ENCODE results near the gene TNFRSF4. TPM values are rescaled to one million over a fixed set of nuclear protein-coding genes. Genes with fewer than 3 reads are reported as not detected.
A peak's percentile ranks its signal among the peaks of the same experiment; 100 is the strongest.

Gene TNFRSF4
- total and polyA plus RNA-seq, 9 of the 15 experiments (the other 6 are each of a cell fraction or from before 2014, with no cell fraction given): 0.07 to 0.44 (median 0.19) TPM; not detected in 5

DNA sequence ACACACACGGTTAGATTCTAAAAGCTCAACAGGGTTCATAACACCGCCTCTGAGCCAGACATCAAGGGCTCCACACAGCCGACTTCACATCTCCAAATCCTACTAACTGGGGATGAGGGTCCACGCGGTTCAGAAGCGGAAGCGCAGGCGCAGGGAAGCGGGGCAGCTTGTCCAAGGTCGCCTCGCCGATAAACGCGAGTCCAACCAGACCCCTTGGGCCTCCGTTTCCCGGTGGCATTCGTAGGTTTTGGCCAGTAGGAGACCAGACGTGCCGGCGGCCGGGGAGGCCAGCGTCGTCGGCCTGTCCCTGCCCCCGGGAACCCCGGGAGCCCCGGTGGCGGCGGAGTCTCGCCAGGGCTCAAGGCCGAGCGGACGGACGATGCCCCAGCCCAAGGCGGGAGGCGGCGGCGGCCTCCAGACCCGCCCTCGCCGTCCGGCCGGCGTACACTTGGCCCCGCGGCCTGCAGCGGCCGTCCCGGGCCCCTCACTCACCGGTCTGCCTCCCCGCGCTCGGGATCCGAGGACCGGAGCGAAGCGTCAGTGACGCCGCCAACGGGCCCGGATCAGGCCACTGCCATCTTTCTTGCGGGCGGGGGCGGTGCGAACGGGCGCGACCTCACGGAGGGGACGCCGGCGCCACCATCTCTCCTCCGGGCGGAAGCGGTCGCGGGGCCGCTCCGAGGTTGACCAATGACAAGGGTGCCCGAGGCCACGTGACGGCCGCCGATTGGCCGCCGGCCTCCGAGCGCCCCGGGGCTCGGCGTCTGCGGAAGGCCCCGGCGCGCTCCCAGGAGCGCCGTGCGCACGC is 17.7 kb upstream of the TNFRSF4 start, which contains the start of gene SDF4 (continued):
- TF ChIP-seq POLR2H (tag; IDR thresholded peaks at IDR 0.05; ENCODE audit: low read depth) (peak; percentile 92), TEAD1 (CRISPR knock-in tag; IDR thresholded peaks at IDR 0.05) (peak; percentile 51 to 57; a peak in 1 of 4 replicates), KDM5B (IDR thresholded peaks at IDR 0.05; ENCODE audit: insufficient replicate concordance, low read depth, low read length) (peak; percentile 92), ZNF224 (CRISPR knock-in tag; IDR thresholded peaks at IDR 0.05) (no peak), HDAC3 (IDR thresholded peaks at IDR 0.05; ENCODE audit: borderline replicate concordance, partially characterized antibody) (no peak), EZH2 (IDR thresholded peaks at IDR 0.05; ENCODE audit: borderline replicate concordance, low read depth, low read length) (no peak), IFI16 (CRISPR knock-in tag; IDR thresholded peaks at IDR 0.05) (no peak), E2F3 (CRISPR knock-in tag; IDR thresholded peaks at IDR 0.05) (peak; percentile 14; the same call in 1 of the 2 replicates), JUN (IDR thresholded peaks at IDR 0.05; ENCODE audit: borderline replicate concordance, low read depth, low read length) (peak; percentile 52; the same call in 1 of the 2 replicates), JUN (CRISPR knock-in tag; IDR thresholded peaks at IDR 0.05; ENCODE audit: borderline replicate concordance) (peak; percentile 58; the same call in 1 of the 2 replicates), PURB (CRISPR knock-in tag; IDR thresholded peaks at IDR 0.05; ENCODE audit: low read depth) (no peak), NFYB (IDR thresholded peaks at IDR 0.05; ENCODE audit: extremely low read depth, insufficient read length) (peak; percentile 89), TGIF2 (CRISPR knock-in tag; IDR thresholded peaks at IDR 0.05) (peak; percentile 14; the same call in 1 of the 2 replicates), ZNF511 (CRISPR knock-in tag; IDR thresholded peaks at IDR 0.05) (peak; percentile 74; the same call in 1 of the 2 replicates), ZNF512 (tag; IDR thresholded peaks at IDR 0.05) (no peak)
- TF ChIP-seq, protein P1, sequence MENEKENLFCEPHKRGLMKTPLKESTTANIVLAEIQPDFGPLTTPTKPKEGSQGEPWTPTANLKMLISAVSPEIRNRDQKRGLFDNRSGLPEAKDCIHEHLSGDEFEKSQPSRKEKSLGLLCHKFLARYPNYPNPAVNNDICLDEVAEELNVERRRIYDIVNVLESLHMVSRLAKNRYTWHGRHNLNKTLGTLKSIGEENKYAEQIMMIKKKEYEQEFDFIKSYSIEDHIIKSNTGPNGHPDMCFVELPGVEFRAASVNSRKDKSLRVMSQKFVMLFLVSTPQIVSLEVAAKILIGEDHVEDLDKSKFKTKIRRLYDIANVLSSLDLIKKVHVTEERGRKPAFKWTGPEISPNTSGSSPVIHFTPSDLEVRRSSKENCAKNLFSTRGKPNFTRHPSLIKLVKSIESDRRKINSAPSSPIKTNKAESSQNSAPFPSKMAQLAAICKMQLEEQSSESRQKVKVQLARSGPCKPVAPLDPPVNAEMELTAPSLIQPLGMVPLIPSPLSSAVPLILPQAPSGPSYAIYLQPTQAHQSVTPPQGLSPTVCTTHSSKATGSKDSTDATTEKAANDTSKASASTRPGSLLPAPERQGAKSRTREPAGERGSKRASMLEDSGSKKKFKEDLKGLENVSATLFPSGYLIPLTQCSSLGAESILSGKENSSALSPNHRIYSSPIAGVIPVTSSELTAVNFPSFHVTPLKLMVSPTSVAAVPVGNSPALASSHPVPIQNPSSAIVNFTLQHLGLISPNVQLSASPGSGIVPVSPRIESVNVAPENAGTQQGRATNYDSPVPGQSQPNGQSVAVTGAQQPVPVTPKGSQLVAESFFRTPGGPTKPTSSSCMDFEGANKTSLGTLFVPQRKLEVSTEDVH (IDR thresholded peaks at IDR 0.05; ENCODE audit: low read depth, partially characterized antibody): peak; percentile 84
- TF ChIP-seq, protein P2, sequence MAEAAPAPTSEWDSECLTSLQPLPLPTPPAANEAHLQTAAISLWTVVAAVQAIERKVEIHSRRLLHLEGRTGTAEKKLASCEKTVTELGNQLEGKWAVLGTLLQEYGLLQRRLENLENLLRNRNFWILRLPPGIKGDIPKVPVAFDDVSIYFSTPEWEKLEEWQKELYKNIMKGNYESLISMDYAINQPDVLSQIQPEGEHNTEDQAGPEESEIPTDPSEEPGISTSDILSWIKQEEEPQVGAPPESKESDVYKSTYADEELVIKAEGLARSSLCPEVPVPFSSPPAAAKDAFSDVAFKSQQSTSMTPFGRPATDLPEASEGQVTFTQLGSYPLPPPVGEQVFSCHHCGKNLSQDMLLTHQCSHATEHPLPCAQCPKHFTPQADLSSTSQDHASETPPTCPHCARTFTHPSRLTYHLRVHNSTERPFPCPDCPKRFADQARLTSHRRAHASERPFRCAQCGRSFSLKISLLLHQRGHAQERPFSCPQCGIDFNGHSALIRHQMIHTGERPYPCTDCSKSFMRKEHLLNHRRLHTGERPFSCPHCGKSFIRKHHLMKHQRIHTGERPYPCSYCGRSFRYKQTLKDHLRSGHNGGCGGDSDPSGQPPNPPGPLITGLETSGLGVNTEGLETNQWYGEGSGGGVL (CRISPR knock-in tag; IDR thresholded peaks at IDR 0.05): no peak
- TF ChIP-seq, protein P3, sequence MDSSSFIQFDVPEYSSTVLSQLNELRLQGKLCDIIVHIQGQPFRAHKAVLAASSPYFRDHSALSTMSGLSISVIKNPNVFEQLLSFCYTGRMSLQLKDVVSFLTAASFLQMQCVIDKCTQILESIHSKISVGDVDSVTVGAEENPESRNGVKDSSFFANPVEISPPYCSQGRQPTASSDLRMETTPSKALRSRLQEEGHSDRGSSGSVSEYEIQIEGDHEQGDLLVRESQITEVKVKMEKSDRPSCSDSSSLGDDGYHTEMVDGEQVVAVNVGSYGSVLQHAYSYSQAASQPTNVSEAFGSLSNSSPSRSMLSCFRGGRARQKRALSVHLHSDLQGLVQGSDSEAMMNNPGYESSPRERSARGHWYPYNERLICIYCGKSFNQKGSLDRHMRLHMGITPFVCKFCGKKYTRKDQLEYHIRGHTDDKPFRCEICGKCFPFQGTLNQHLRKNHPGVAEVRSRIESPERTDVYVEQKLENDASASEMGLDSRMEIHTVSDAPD (CRISPR knock-in tag; IDR thresholded peaks at IDR 0.05): no peak

All from K562 (cell line).